ENCODE data around the gene NAALADL2.

GRCh38 chr3:175159202-175159601, 300.1 kb downstream of the NAALADL2 start:
- no peak for TF ChIP-seq CTCF (IDR thresholded peaks at IDR 0.05; ENCODE audit: borderline replicate concordance, extremely low read depth, low read length, poor library complexity, severe bottlenecking)
- no peak for TF ChIP-seq EZH2 (IDR thresholded peaks at IDR 0.05; ENCODE audit: borderline replicate concordance, low read depth, low read length, severe bottlenecking)

All from DND-41 (cell line).